IgD-negative memory B cell (primary cell): Measurements from ENCODE around the gene LTBP1. TPM values are rescaled to one million over a fixed set of nuclear protein-coding genes. Genes with fewer than 3 reads are reported as not detected.
"Not testable (repeated sequence)": the region's sequence is repeated elsewhere in the genome, so short reads cannot be mapped to it uniquely, and the experiment has no call there.

Source experiments
- H3K27ac Mint-ChIP-seq, 3 donors: one replicate each; pipeline ENCODE4 v1.8.0; 2020 to 2022; ENCODE audit warnings: mild to moderate bottlenecking in 3 of 3, mixed read lengths in 3 of 3, moderate library complexity in 1 of 3
- H3K27me3 Mint-ChIP-seq: one replicate; pipeline ENCODE4 v1.8.0; 2021; ENCODE audit warnings: mixed read lengths
- H3K36me3 Mint-ChIP-seq: one replicate; pipeline ENCODE4 v1.8.0; 2020; ENCODE audit warnings: mild to moderate bottlenecking, mixed read lengths
- H3K4me1 Mint-ChIP-seq, 3 donors: one replicate each; pipeline ENCODE4 v1.8.0; 2020 to 2022; ENCODE audit warnings: mixed read lengths in 3 of 3, mild to moderate bottlenecking in 1 of 3
- H3K4me3 Mint-ChIP-seq, 4 donors: one replicate each; pipeline ENCODE4 v1.8.0; 2020 to 2022; ENCODE audit warnings: mild to moderate bottlenecking in 4 of 4, mixed read lengths in 4 of 4, moderate library complexity in 3 of 4
- H3K9me3 Mint-ChIP-seq, 3 donors: one replicate each; pipeline ENCODE4 v1.8.0; 2020 to 2021; ENCODE audit warnings: mixed read lengths in 3 of 3, mild to moderate bottlenecking in 1 of 3
- polyA plus RNA-seq: library from polyadenylated mRNA; unstranded; fragments of 300-500 nt; fragmentation: Illumina TruSeq; gene quantifications from one replicate; pipeline ENCODE4 v1.2.3, GENCODE V29; 2021

Gene LTBP1
- polyA plus RNA-seq, 1 donor from 2014 or later, result not detected

- no peak overlapping the region for H3K4me3 Mint-ChIP-seq
- H3K27ac Mint-ChIP-seq, result no peak overlapping the region
- peaks cover 6% of the 10 kb centered on the region for H3K27me3 Mint-ChIP-seq
- no peaks in the 10 kb centered on the region for H3K36me3 Mint-ChIP-seq
- peaks cover 0 to 1% (median 0%) of the 10 kb centered on the region in 3 donors for H3K4me1 Mint-ChIP-seq
- H3K9me3 Mint-ChIP-seq, result no peaks in the 10 kb centered on the region
Observed at GRCh38 chr2:33139949-33140348, 193.2 kb downstream of the LTBP1 start.

GRCh38 chr2:33141476-33141875 is 194.7 kb downstream of the LTBP1 start:
- peaks cover 0 to 1% (median 0%) of the 10 kb centered on the region in 3 donors for H3K4me1 Mint-ChIP-seq
- H3K36me3 Mint-ChIP-seq, result no peaks in the 10 kb centered on the region
- no peak overlapping the region for H3K4me3 Mint-ChIP-seq
- H3K27ac Mint-ChIP-seq, result no peak overlapping the region
- H3K27me3 Mint-ChIP-seq, result peaks cover 6% of the 10 kb centered on the region
- no peaks in the 10 kb centered on the region for H3K9me3 Mint-ChIP-seq

GRCh38 chr2:33142810-33143209 is 196.1 kb downstream of the LTBP1 start:
- Mint-ChIP-seq H3K36me3 (no peaks in the 10 kb centered on the region), H3K4me1 (peaks cover 0 to 1% (median 0%) of the 10 kb centered on the region in 3 donors), H3K27me3 (peaks cover 6% of the 10 kb centered on the region), H3K27ac (no peak overlapping the region), H3K4me3 (no peak overlapping the region), H3K9me3 (no peaks in the 10 kb centered on the region)

GRCh38 chr2:33144243-33144642 is 197.5 kb downstream of the LTBP1 start:
- no peaks in the 10 kb centered on the region for H3K9me3 Mint-ChIP-seq
- H3K4me1 Mint-ChIP-seq, result peaks cover 0 to under 1% (median 0%) of the 10 kb centered on the region in 3 donors
- no peak overlapping the region for H3K4me3 Mint-ChIP-seq
- H3K27ac Mint-ChIP-seq, result no peak overlapping the region
- peaks cover 6% of the 10 kb centered on the region for H3K27me3 Mint-ChIP-seq
- no peaks in the 10 kb centered on the region for H3K36me3 Mint-ChIP-seq

- Mint-ChIP-seq H3K4me1 (peaks cover 0 to 1% (median 0%) of the 10 kb centered on the region in 3 donors), H3K27ac (no peak overlapping the region), H3K9me3 (no peaks in the 10 kb centered on the region)
Observed at GRCh38 chr2:33145459-33145858, 198.7 kb downstream of the LTBP1 start.

GRCh38 chr2:33146102-33146501 is 199.3 kb downstream of the LTBP1 start:
- Mint-ChIP-seq H3K36me3 (no peaks in the 10 kb centered on the region), H3K9me3 (no peaks in the 10 kb centered on the region), H3K27ac (no peak overlapping the region), H3K4me1 (peaks cover 0 to 1% (median 0%) of the 10 kb centered on the region in 3 donors), H3K27me3 (peaks cover 4% of the 10 kb centered on the region), H3K4me3 (no peak overlapping the region)

More at GRCh38 chr2:33145459-33145858, 198.7 kb downstream of the LTBP1 start:
- Mint-ChIP-seq H3K4me3 (no peak overlapping the region), H3K27me3 (peaks cover 4% of the 10 kb centered on the region), H3K36me3 (no peaks in the 10 kb centered on the region)

- no peak overlapping the region for H3K4me3 Mint-ChIP-seq
- no peak overlapping the region for H3K27ac Mint-ChIP-seq
- H3K36me3 Mint-ChIP-seq, result no peaks in the 10 kb centered on the region
- H3K4me1 Mint-ChIP-seq, result peaks cover 0 to 1% (median 0%) of the 10 kb centered on the region in 3 donors
- H3K27me3 Mint-ChIP-seq, result no peaks in the 10 kb centered on the region
- H3K9me3 Mint-ChIP-seq, result no peaks in the 10 kb centered on the region
Observed at GRCh38 chr2:33153008-33153407, 206.3 kb downstream of the LTBP1 start.

- H3K9me3 Mint-ChIP-seq, result no peaks in the 10 kb centered on the region
Observed at GRCh38 chr2:33158482-33159003, 211.8 kb downstream of the LTBP1 start.

GRCh38 chr2:33160191-33160590 is 213.4 kb downstream of the LTBP1 start:
- Mint-ChIP-seq H3K27me3 (no peaks in the 10 kb centered on the region), H3K9me3 (no peaks in the 10 kb centered on the region), H3K27ac (no peak overlapping the region), H3K4me3 (no peak overlapping the region), H3K4me1 (no peaks in the 10 kb centered on the region), H3K36me3 (no peaks in the 10 kb centered on the region)

More at GRCh38 chr2:33158482-33159003, 211.8 kb downstream of the LTBP1 start:
- no peaks in the 10 kb centered on the region for H3K4me1 Mint-ChIP-seq
- H3K27ac Mint-ChIP-seq, result no peak overlapping the region
- no peaks in the 10 kb centered on the region for H3K36me3 Mint-ChIP-seq
- H3K27me3 Mint-ChIP-seq, result no peaks in the 10 kb centered on the region
- H3K4me3 Mint-ChIP-seq, result no peak overlapping the region

GRCh38 chr2:33166287-33166881 is 219.6 kb downstream of the LTBP1 start:
- H3K36me3 Mint-ChIP-seq, result no peaks in the 10 kb centered on the region
- H3K4me1 Mint-ChIP-seq, result no peaks in the 10 kb centered on the region
- no peak overlapping the region for H3K27ac Mint-ChIP-seq
- H3K27me3 Mint-ChIP-seq, result peaks cover 1% of the 10 kb centered on the region
- no peaks in the 10 kb centered on the region for H3K9me3 Mint-ChIP-seq
- H3K4me3 Mint-ChIP-seq, result no peak overlapping the region

- no peaks in the 10 kb centered on the region for H3K9me3 Mint-ChIP-seq
Observed at GRCh38 chr2:33167622-33168245, 221.0 kb downstream of the LTBP1 start.

GRCh38 chr2:33168425-33168824 is 221.7 kb downstream of the LTBP1 start:
- Mint-ChIP-seq H3K36me3 (no peaks in the 10 kb centered on the region), H3K4me3 (no peak overlapping the region), H3K4me1 (no peaks in the 10 kb centered on the region), H3K27ac (no peak overlapping the region), H3K9me3 (no peaks in the 10 kb centered on the region), H3K27me3 (peaks cover 1% of the 10 kb centered on the region)

More at GRCh38 chr2:33167622-33168245, 221.0 kb downstream of the LTBP1 start:
- Mint-ChIP-seq H3K36me3 (no peaks in the 10 kb centered on the region), H3K27ac (no peak overlapping the region), H3K4me1 (no peaks in the 10 kb centered on the region), H3K27me3 (peaks cover 1% of the 10 kb centered on the region), H3K4me3 (no peak overlapping the region)

GRCh38 chr2:33168922-33169321 is 222.2 kb downstream of the LTBP1 start:
- no peaks in the 10 kb centered on the region for H3K9me3 Mint-ChIP-seq
- H3K36me3 Mint-ChIP-seq, result no peaks in the 10 kb centered on the region
- H3K4me3 Mint-ChIP-seq, result no peak overlapping the region
- no peak overlapping the region for H3K27ac Mint-ChIP-seq
- H3K27me3 Mint-ChIP-seq, result peaks cover 1% of the 10 kb centered on the region
- no peaks in the 10 kb centered on the region for H3K4me1 Mint-ChIP-seq

- not testable (repeated sequence) for H3K9me3 Mint-ChIP-seq, H3K27ac Mint-ChIP-seq, H3K36me3 Mint-ChIP-seq, H3K4me1 Mint-ChIP-seq, H3K4me3 Mint-ChIP-seq, H3K27me3 Mint-ChIP-seq
Observed at GRCh38 chr2:33170251-33170650, 223.5 kb downstream of the LTBP1 start.

- Mint-ChIP-seq H3K27me3 (no peaks in the 10 kb centered on the region), H3K9me3 (peaks cover 0 to 4% (median 0%) of the 10 kb centered on the region in 3 donors), H3K4me3 (no peak overlapping the region), H3K27ac (no peak overlapping the region), H3K36me3 (no peaks in the 10 kb centered on the region), H3K4me1 (no peaks in the 10 kb centered on the region)
Observed at GRCh38 chr2:33177627-33178026, 230.9 kb downstream of the LTBP1 start.

- Mint-ChIP-seq H3K27ac (no peak overlapping the region), H3K9me3 (peaks cover 0 to 4% (median 0%) of the 10 kb centered on the region in 3 donors), H3K36me3 (no peaks in the 10 kb centered on the region), H3K4me3 (no peak overlapping the region), H3K4me1 (no peaks in the 10 kb centered on the region), H3K27me3 (no peaks in the 10 kb centered on the region)
Observed at GRCh38 chr2:33178209-33178608, 231.5 kb downstream of the LTBP1 start.
